GM12878 (cell line): ENCODE data around the gene GRIN2A. TPM values are rescaled to one million over a fixed set of nuclear protein-coding genes. Genes with fewer than 3 reads are reported as not detected.

Experiments
- ATAC-seq: fragments of 200-7000 bp; cut with Tn5 transposase; 3 replicates; pipeline ENCODE4 v1.9.1; 2020; ENCODE audit warnings: mild to moderate bottlenecking, moderate library complexity
- Bru-seq: library from RNA; stranded (reverse); fragments of 400-500 nt; gene quantifications from one replicate; lab custom pipeline; 2021; lab: Mats Ljungman, UMichigan
- BruChase-seq, 2 experiments: library from RNA; stranded (reverse); fragments of 400-500 nt; gene quantifications; one replicate each; lab custom pipeline; 2021; lab: Mats Ljungman, UMichigan
- BruUV-seq: library from RNA; stranded (reverse); fragments of 400-500 nt; replicated peaks from 2 replicates; lab custom pipeline; 2021; lab: Mats Ljungman, UMichigan
- CTCF ChIA-PET: fragments of 300-600 bp; sonication (Branson Sonifier 250); formaldehyde crosslinking; extraction: SDS; loops from one replicate; lab custom pipeline; 2021; ENCODE audit warnings: inconsistent platforms; lab: Yijun Ruan, JAX
- POLR2A ChIA-PET: fragments of 350-600 bp; formaldehyde crosslinking; extraction: SDS; loops from one replicate; lab custom pipeline; 2021; ENCODE audit warnings: inconsistent platforms; lab: Charles Lee
- RAD21 ChIA-PET: fragments of 300-600 bp; sonication (Branson Sonifier 250); formaldehyde crosslinking; loops from one replicate; lab custom pipeline; 2023; ENCODE audit warnings: antibody characterized with exemption; ENCODE audit not compliant: unreplicated experiment; lab: Charles Lee
- SMC1A ChIA-PET: fragments of 300-600 bp; sonication (Branson Sonifier 250); formaldehyde crosslinking; loops from one replicate; lab custom pipeline; 2023; ENCODE audit not compliant: unreplicated experiment, uncharacterized antibody; lab: Charles Lee
- DNase-seq: peaks from one replicate; pipeline ENCODE4 v3.0.0-alpha.2; 2011; ENCODE audit warnings: low read depth, low spot score
- FAIRE-seq: peaks from 3 replicates; lab custom pipeline; 2011; peaks lifted over from hg19 to GRCh38; lab: Jason Lieb, UNC
- H2AFZ ChIP-seq: 2 replicates; pipeline ENCODE4 v1.6.0; 2011; ENCODE audit warnings: low read depth, low read length, control low read depth; ENCODE audit not compliant: control insufficient read depth
- H3K27ac ChIP-seq: 2 replicates; pipeline ENCODE4 v1.5.1; 2011; ENCODE audit warnings: control low read depth; ENCODE audit not compliant: control insufficient read depth, insufficient read depth
- H3K27me3 ChIP-seq, 2 experiments: replicated peaks in 1 of 2; 2 replicates each; pipeline versions ENCODE4 v1.6.0 to v1.6.1; 2011; ENCODE audit warnings: low read length in 1 of 2; ENCODE audit not compliant: control insufficient read depth in 2 of 2, insufficient read depth in 2 of 2
- H3K36me3 ChIP-seq, 2 experiments: 2 replicates each; pipeline ENCODE4 v1.5.1; 2011; ENCODE audit warnings: low read length in 1 of 2; ENCODE audit not compliant: control insufficient read depth in 2 of 2, insufficient read depth in 2 of 2
- H3K4me1 ChIP-seq: 2 replicates; pipeline ENCODE4 v1.6.1; 2011; ENCODE audit warnings: mild to moderate bottlenecking, low read length, moderate library complexity, mixed read lengths; ENCODE audit not compliant: control insufficient read depth, insufficient read depth
- H3K4me2 ChIP-seq: 2 replicates; pipeline ENCODE4 v1.6.0; 2011; ENCODE audit warnings: control low read depth; ENCODE audit not compliant: control insufficient read depth, insufficient read depth
- H3K4me3 ChIP-seq: fragments of 200-600 bp; sonication (generic); 2 replicates; pipeline ENCODE4 v1.5.1; 2016
- H3K79me2 ChIP-seq: 2 replicates; pipeline ENCODE4 v1.6.0; 2011; ENCODE audit warnings: low read length; ENCODE audit not compliant: control insufficient read depth, insufficient read depth
- H3K9ac ChIP-seq: 2 replicates; pipeline ENCODE4 v1.8.0; 2011; ENCODE audit warnings: low read length, control low read depth, mixed read lengths; ENCODE audit not compliant: control insufficient read depth, insufficient read depth
- H3K9me3 ChIP-seq: replicated peaks from 3 replicates; pipeline ENCODE4 v1.5.1; 2011; ENCODE audit warnings: mild to moderate bottlenecking, low read length; ENCODE audit not compliant: control insufficient read depth, insufficient read depth
- H4K20me1 ChIP-seq: 2 replicates; pipeline ENCODE4 v1.6.0; 2011; ENCODE audit not compliant: control insufficient read depth, insufficient read depth
- DPF2 ChIP-seq: fragments of 450-650 bp; IDR thresholded peaks from 2 replicates; pipeline ENCODE4 v1.6.1; 2017; ENCODE audit warnings: mild to moderate bottlenecking
- E2F4 ChIP-seq: IDR thresholded peaks from 2 replicates; pipeline ENCODE4 v1.6.1; 2012; ENCODE audit warnings: low read depth, low read length, improper control_type of control experiment
- FOS ChIP-seq: IDR thresholded peaks from 3 replicates; pipeline ENCODE4 v1.6.1; 2011; ENCODE audit warnings: borderline replicate concordance; ENCODE audit not compliant: insufficient read length; ENCODE audit errors: extremely low read depth
- IKZF1 ChIP-seq: fragments of 450-650 bp; conservative IDR thresholded peaks from 2 replicates; pipeline ENCODE4 v1.6.1; 2017; ENCODE audit warnings: antibody characterized with exemption, mild to moderate bottlenecking
- KAT2A ChIP-seq: conservative IDR thresholded peaks from 2 replicates; pipeline ENCODE4 v1.6.1; 2011; ENCODE audit warnings: low read depth, low read length; ENCODE audit not compliant: control insufficient read depth
- MEF2B ChIP-seq: fragments of 450-650 bp; IDR thresholded peaks from 2 replicates; pipeline ENCODE4 v1.6.1; 2018; ENCODE audit warnings: mild to moderate bottlenecking, moderate library complexity; ENCODE audit not compliant: partially characterized antibody, poor library complexity, severe bottlenecking
- NKRF ChIP-seq: fragments of 450-650 bp; conservative IDR thresholded peaks from 2 replicates; pipeline ENCODE4 v1.6.1; 2017; ENCODE audit warnings: mild to moderate bottlenecking, moderate library complexity
- NR2C1 ChIP-seq: fragments of 450-650 bp; IDR thresholded peaks from 2 replicates; pipeline ENCODE4 v1.6.1; 2017; ENCODE audit warnings: antibody characterized with exemption, mild to moderate bottlenecking, moderate library complexity
- RELB ChIP-seq: fragments of 450-650 bp; IDR thresholded peaks from 2 replicates; pipeline ENCODE4 v1.6.1; 2017; ENCODE audit warnings: low read depth, mild to moderate bottlenecking, moderate library complexity
- SUPT20H ChIP-seq: IDR thresholded peaks from 2 replicates; pipeline ENCODE4 v1.6.1; 2011; ENCODE audit warnings: low read depth, mild to moderate bottlenecking, low read length, moderate library complexity, borderline replicate concordance; ENCODE audit not compliant: control insufficient read depth
- SUZ12 ChIP-seq: fragments of 200-600 bp; sonication (generic); IDR thresholded peaks from one replicate; pipeline ENCODE4 v1.6.1; 2018; ENCODE audit warnings: antibody characterized with exemption, mild to moderate bottlenecking; ENCODE audit not compliant: unreplicated experiment
- ZNF274 ChIP-seq: IDR thresholded peaks from one replicate; pipeline ENCODE4 v1.8.0; 2011; ENCODE audit not compliant: insufficient read length, insufficient read depth
- WGBS: methylation state at CpG from one replicate; pipeline ENCODE4 v1.1.6; 2016; ENCODE audit warnings: low lambda C conversion rate; ENCODE audit not compliant: insufficient replicate concordance, insufficient coverage; ENCODE audit errors: missing lambda C conversion rate; 5-methylcytosine and 5-hydroxymethylcytosine counted together
- in situ Hi-C: fragments of 300-500 bp; cut with MboI; formaldehyde crosslinking; loops from 9 replicates; pipeline ENCODE4 v1.14.3; 2018; ENCODE audit warnings: mixed read lengths
- intact Hi-C: fragments of 100-400 bp; cut with micrococcal nuclease; formaldehyde crosslinking; loops from one replicate; pipeline ENCODE4 v1.14.2; 2022; ENCODE audit not compliant: unreplicated experiment
- long read RNA-seq, 2 experiments: library from polyadenylated mRNA; unstranded; transcript quantifications; one replicate each; pipeline ENCODE4 v2.0.0, GENCODE V29; 2019 to 2020
- polyA minus RNA-seq, 3 experiments: library from RNA; depleted of rRNA, polyadenylated mRNA; stranded (reverse); fragments of >200 nt; gene quantifications; 2 replicates each; pipeline ENCODE4 v1.2.3, GENCODE V29; 2011
- polyA plus RNA-seq, 11 experiments: library from polyadenylated mRNA; depleted of rRNA in 4 of 11; unstranded in 6 of 11; stranded (reverse) in 5 of 11; fragments of >200 nt; fragmentation: Nextera tagmentation in 4 of 11; fragmentation: Illumina TruSeq in 1 of 11; extraction: Ambion mirVana in 4 of 11; extraction: Trizol in 1 of 11; gene quantifications; 1 replicate in 1 of 11; 2 replicates in 10 of 11; pipeline versions ENCODE4 v1.2.1 to v1.2.3, GENCODE V29; 2011 to 2016; ENCODE audit warnings: inconsistent platforms in 2 of 11, missing spikeins in 2 of 11, low read depth in 1 of 11
- total RNA-seq, 4 experiments: library from RNA; depleted of rRNA in 3 of 4; stranded (reverse); fragments of >200 nt in 3 of 4; fragmentation: Illumina TruSeq in 1 of 4; extraction: Trizol in 1 of 4; gene quantifications; 2 replicates each; pipeline versions ENCODE4 v1.2.1 to v1.2.3, GENCODE V29; 2013 to 2021

GRIN2A gene
- 17.4 and 19.2 TPM in 2 replicates for total RNA-seq (2013; cell fraction: nucleolus; rRNA removed)
- total RNA-seq (2014; rRNA removed) (7.5 and 9.4 TPM in 2 replicates), total RNA-seq (2014; rRNA removed; fragmentation: Illumina TruSeq; extraction: Trizol) (8.0 and 9.2 TPM in 2 replicates), total RNA-seq (2021) (11.2 and 13.3 TPM in 2 replicates), polyA plus RNA-seq (2011; rRNA removed) (7.6 and 7.8 TPM in 2 replicates), polyA plus RNA-seq (2014; fragmentation: Illumina TruSeq; extraction: Trizol) (7.9 and 8.2 TPM in 2 replicates), polyA plus RNA-seq (2014; fragmentation: Nextera tagmentation; extraction: Ambion mirVana) (1 to 10 TPM; 2.4 to 2.5 TPM), polyA plus RNA-seq (2014; rRNA removed) (5.7 and 7.0 TPM in 2 replicates), polyA plus RNA-seq (2016; fragmentation: Nextera tagmentation; extraction: Ambion mirVana) (1 to 10 TPM; 4.0 TPM), polyA minus RNA-seq (2011; rRNA and poly(A)+ RNA removed) (34.1 and 43.9 TPM in 2 replicates), Bru-seq, nascent RNA (percentile 64 among the genes with signal in this experiment), BruChase-seq, experiment 1, labeled RNA remaining after a 6-hour chase (percentile 68 among the genes with signal in this experiment), BruChase-seq, experiment 2, labeled RNA remaining after a 2-hour chase (percentile 64 among the genes with signal in this experiment)
- 0.63 TPM for polyA plus RNA-seq (2011; ENCODE audit: low read depth)
- polyA plus RNA-seq (2011; cell fraction: cytosol; rRNA removed) = 5.2 and 5.9 TPM in 2 replicates
- polyA plus RNA-seq (2011; cell fraction: nucleus; rRNA removed) = 13.5 and 14.2 TPM in 2 replicates
- polyA plus RNA-seq (2012) = 0.56 and 1.2 TPM in 2 replicates
- polyA minus RNA-seq (2011; cell fraction: cytosol; rRNA and poly(A)+ RNA removed) = 6.0 and 6.3 TPM in 2 replicates
- polyA minus RNA-seq (2011; cell fraction: nucleus; rRNA and poly(A)+ RNA removed) = 27.1 and 40.9 TPM in 2 replicates
- long read RNA-seq, experiment 1, partial matches to known transcripts = 1 of 3 reads
- long read RNA-seq, experiment 1, other reads (novel, unspliced or antisense) = 2 of 3 reads
- long read RNA-seq, experiment 2, partial matches to known transcripts = 6 of 42 reads
- long read RNA-seq, experiment 2, other reads (novel, unspliced or antisense) = 36 of 42 reads

GRCh38 chr16:10182222-10183053, at the start of gene GRIN2A:
TSS of gene GRIN2A (minus strand) at chr16:10182428. CDS start at chr16:10180411, 2,017 bp downstream.
- FAIRE-seq (no peak), DNase-seq (no peak), ATAC-seq (peak; percentile 62)
- Histone ChIP-seq H3K36me3 (no peaks in the 10 kb centered on the region), H3K27me3 (peaks cover 3 to 6% of the 10 kb centered on the region in 2 experiments; a peak in 3 of 4 replicates), H3K27ac (no peak within 1 kb of the TSS), H4K20me1 (no peaks in the 10 kb centered on the region), H3K9ac (no peak within 1 kb of the TSS), H2AFZ (peak within 1 kb of the TSS; percentile 42), H3K4me2 (peak within 1 kb of the TSS; percentile 73), H3K4me1 (peaks cover 3% of the 10 kb centered on the region; the same call in 1 of the 2 replicates), H3K9me3 (no peaks in the 10 kb centered on the region), H3K4me3 (peak within 1 kb of the TSS; percentile 55; the same call in 1 of the 2 replicates), H3K79me2 (no peaks in the 10 kb centered on the region)
- ChIA-PET CTCF (interaction anchor here (0.6 to 6.9 kb wide), 22 partner anchors 40 to 1529 kb away, joined by 3 to 80 read pairs (median 4); no protein-coding TSS in a partner anchor), SMC1A (interaction anchor here (0.6 to 3.8 kb wide), 13 partner anchors 14 to 1043 kb away, joined by 3 to 28 read pairs (median 4); no protein-coding TSS in a partner anchor), POLR2A (interaction anchor here (1.0 kb wide), 1 partner anchor 57 kb away, joined by 4 read pairs; no protein-coding TSS in a partner anchor), RAD21 (interaction anchor here (0.5 to 3.4 kb wide), 19 partner anchors 10 to 1046 kb away, joined by 3 to 32 read pairs (median 4); no protein-coding TSS in a partner anchor)
- no TSS peak for BruUV-seq
- intact Hi-C loops (loop anchor here (2.0 to 5.0 kb wide), 5 partner anchors 150 to 350 kb away; no protein-coding TSS in a partner anchor), in situ Hi-C loops (loop anchor here (5.0 to 10.0 kb wide), 4 partner anchors 535 to 1608 kb away; no protein-coding TSS in a partner anchor)
- 2% methylated on average over 64 of the region's 64 CpGs for WGBS
- TF ChIP-seq SUZ12 (peak; percentile 69), ZNF274 (no peak), RELB (0 out of 2 replicates have a peak, but pooled peaks have one; percentile 38), KAT2A (no peak), NKRF (0 out of 2 replicates have a peak, but pooled peaks have one; percentile 14), MEF2B (no peak), E2F4 (no peak), NR2C1 (no peak), DPF2 (peak; percentile 43; the same call in 1 of the 2 replicates), SUPT20H (no peak), IKZF1 (peak; percentile 62), FOS (no peak)
